Hepatocyte (in vitro differentiated cells): ENCODE measurements around the gene B3GNT3. TPM values are rescaled to one million over a fixed set of nuclear protein-coding genes. Genes with fewer than 3 reads are reported as not detected.

ENCODE experiments used
- DNase-seq: peaks from one replicate; pipeline ENCODE4 v3.0.0-alpha.2; 2016; ENCODE audit warnings: low spot score
- H2AFZ ChIP-seq: fragments of 200-600 bp; sonication (generic); 2 replicates; pipeline ENCODE4 v1.6.0; 2016; ENCODE audit warnings: antibody characterized with exemption, mild to moderate bottlenecking
- H3K27ac ChIP-seq: fragments of 200-600 bp; sonication (generic); 2 replicates; pipeline ENCODE4 v1.5.1; 2016; ENCODE audit warnings: mild to moderate bottlenecking
- H3K27me3 ChIP-seq: fragments of 200-600 bp; sonication (generic); 2 replicates; pipeline ENCODE4 v1.6.1; 2016
- H3K36me3 ChIP-seq: fragments of 200-600 bp; sonication (generic); replicated peaks from 2 replicates; pipeline ENCODE4 v1.5.1; 2016; ENCODE audit warnings: low read depth; ENCODE audit not compliant: insufficient read depth
- H3K4me1 ChIP-seq: fragments of 200-600 bp; sonication (generic); 2 replicates; pipeline ENCODE4 v1.5.1; 2016; ENCODE audit warnings: mild to moderate bottlenecking, moderate library complexity; ENCODE audit not compliant: insufficient read depth
- H3K4me2 ChIP-seq: fragments of 200-600 bp; sonication (generic); 2 replicates; pipeline ENCODE4 v1.6.0; 2016
- H3K4me3 ChIP-seq: fragments of 200-600 bp; sonication (generic); 2 replicates; pipeline ENCODE4 v1.5.1; 2016; ENCODE audit warnings: mild to moderate bottlenecking
- H3K79me2 ChIP-seq: fragments of 200-600 bp; sonication (generic); 2 replicates; pipeline ENCODE4 v1.6.0; 2017; ENCODE audit warnings: mild to moderate bottlenecking
- H3K9me2 ChIP-seq: fragments of 200-600 bp; sonication (generic); replicated peaks from 2 replicates; pipeline ENCODE4 v1.6.0; 2017; ENCODE audit warnings: mild to moderate bottlenecking; ENCODE audit not compliant: insufficient read depth
- H3K9me3 ChIP-seq: fragments of 200-600 bp; sonication (generic); 2 replicates; pipeline ENCODE4 v1.5.1; 2016; ENCODE audit warnings: low read depth, mild to moderate bottlenecking
- H4K20me1 ChIP-seq: fragments of 200-600 bp; sonication (generic); 2 replicates; pipeline ENCODE4 v1.6.0; 2016; ENCODE audit warnings: mild to moderate bottlenecking; ENCODE audit not compliant: insufficient read depth, poor library complexity, severe bottlenecking
- EZH2 ChIP-seq: fragments of 200-600 bp; sonication (generic); IDR thresholded peaks from 2 replicates; pipeline ENCODE4 v1.6.1; 2016; ENCODE audit warnings: antibody characterized with exemption, mild to moderate bottlenecking, borderline replicate concordance
- EZH2phosphoT487 ChIP-seq: fragments of 200-600 bp; sonication (generic); IDR thresholded peaks from one replicate; pipeline ENCODE4 v1.6.1; 2018; ENCODE audit warnings: antibody characterized with exemption, mild to moderate bottlenecking, low read depth, moderate library complexity; ENCODE audit not compliant: unreplicated experiment, severe bottlenecking
- WGBS: methylation state at CpG from one replicate; pipeline ENCODE4 v1.1.6; 2016; ENCODE audit warnings: low lambda C conversion rate; ENCODE audit errors: missing lambda C conversion rate; 5-methylcytosine and 5-hydroxymethylcytosine counted together
- polyA plus RNA-seq: library from polyadenylated mRNA; unstranded; fragments of >200 nt; fragmentation: Nextera tagmentation; extraction: Ambion mirVana; gene quantifications from 2 replicates; pipeline ENCODE4 v1.2.1, GENCODE V29; 2016
- total RNA-seq: library from RNA; depleted of rRNA; stranded (reverse); fragments of >200 nt; gene quantifications from 2 replicates; pipeline ENCODE4 v1.2.3, GENCODE V29; 2014
- TF ChIP-seq, protein P1 (sequence below): fragments of 200-600 bp; sonication (generic); IDR thresholded peaks from 2 replicates; pipeline ENCODE4 v1.5.1; 2016; ENCODE audit warnings: antibody characterized with exemption, mild to moderate bottlenecking; ENCODE audit not compliant: poor library complexity

The B3GNT3 gene
- total and polyA plus RNA-seq, 2 experiments from 2014 or later, result 14.6 to 19.1 TPM

- Histone ChIP-seq H3K9me2 (no peaks in the 10 kb centered on the region), H3K4me1 (no peaks in the 10 kb centered on the region), H3K4me2 (no peak overlapping the region), H3K9me3 (no peaks in the 10 kb centered on the region), H3K36me3 (no peaks in the 10 kb centered on the region), H3K4me3 (no peak overlapping the region), H3K27ac (no peak overlapping the region), H4K20me1 (no peaks in the 10 kb centered on the region), H2AFZ (no peak overlapping the region), H3K27me3 (no peaks in the 10 kb centered on the region), H3K79me2 (no peaks in the 10 kb centered on the region)
- 81% methylated on average over 5 of the region's 5 CpGs for WGBS
- TF ChIP-seq, protein P1, sequence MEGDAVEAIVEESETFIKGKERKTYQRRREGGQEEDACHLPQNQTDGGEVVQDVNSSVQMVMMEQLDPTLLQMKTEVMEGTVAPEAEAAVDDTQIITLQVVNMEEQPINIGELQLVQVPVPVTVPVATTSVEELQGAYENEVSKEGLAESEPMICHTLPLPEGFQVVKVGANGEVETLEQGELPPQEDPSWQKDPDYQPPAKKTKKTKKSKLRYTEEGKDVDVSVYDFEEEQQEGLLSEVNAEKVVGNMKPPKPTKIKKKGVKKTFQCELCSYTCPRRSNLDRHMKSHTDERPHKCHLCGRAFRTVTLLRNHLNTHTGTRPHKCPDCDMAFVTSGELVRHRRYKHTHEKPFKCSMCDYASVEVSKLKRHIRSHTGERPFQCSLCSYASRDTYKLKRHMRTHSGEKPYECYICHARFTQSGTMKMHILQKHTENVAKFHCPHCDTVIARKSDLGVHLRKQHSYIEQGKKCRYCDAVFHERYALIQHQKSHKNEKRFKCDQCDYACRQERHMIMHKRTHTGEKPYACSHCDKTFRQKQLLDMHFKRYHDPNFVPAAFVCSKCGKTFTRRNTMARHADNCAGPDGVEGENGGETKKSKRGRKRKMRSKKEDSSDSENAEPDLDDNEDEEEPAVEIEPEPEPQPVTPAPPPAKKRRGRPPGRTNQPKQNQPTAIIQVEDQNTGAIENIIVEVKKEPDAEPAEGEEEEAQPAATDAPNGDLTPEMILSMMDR, result no peak
- TF ChIP-seq EZH2 (no peak), EZH2phosphoT487 (no peak)
- DNase-seq, result no peak
Observed at GRCh38 chr19:17754634-17755442, 40.1 kb upstream of the B3GNT3 start.

DNA sequence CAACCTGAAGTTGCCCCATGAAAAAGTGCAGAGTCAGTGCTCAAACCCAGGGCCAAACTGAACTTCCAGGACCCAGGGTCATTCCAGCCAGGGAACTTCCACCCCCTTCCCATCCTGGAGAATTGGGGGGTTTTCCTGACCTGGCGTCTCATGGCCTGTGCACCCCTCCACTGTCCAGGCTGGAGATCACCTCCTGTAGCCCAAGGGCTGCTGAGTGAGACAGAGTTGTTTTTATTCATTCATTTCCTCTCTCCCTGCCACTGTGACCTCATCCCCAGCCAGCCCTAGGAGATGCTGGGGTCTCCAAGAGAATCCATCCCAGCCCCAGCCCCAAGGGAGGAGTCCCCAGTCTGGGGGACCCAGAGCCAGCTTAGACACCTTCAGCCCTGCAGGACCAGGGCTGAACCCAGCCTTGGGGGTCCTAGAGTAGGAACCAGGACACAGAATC is 39.5 kb upstream of the B3GNT3 start:
- WGBS, result 85% methylated on average over 1 of the region's 1 CpG
- no peak for DNase-seq
- H3K27ac ChIP-seq, result no peak overlapping the region
- H4K20me1 ChIP-seq, result no peaks in the 10 kb centered on the region
- H3K36me3 ChIP-seq, result no peaks in the 10 kb centered on the region
- no peak overlapping the region for H3K4me2 ChIP-seq
- no peak overlapping the region for H2AFZ ChIP-seq
- H3K27me3 ChIP-seq, result no peaks in the 10 kb centered on the region
- no peaks in the 10 kb centered on the region for H3K79me2 ChIP-seq
- H3K4me1 ChIP-seq, result no peaks in the 10 kb centered on the region
- H3K9me2 ChIP-seq, result no peaks in the 10 kb centered on the region
- TF ChIP-seq EZH2phosphoT487, result no peak
- no peak for TF ChIP-seq EZH2
- TF ChIP-seq, protein P1, result no peak
- no peak overlapping the region for H3K4me3 ChIP-seq
- no peaks in the 10 kb centered on the region for H3K9me3 ChIP-seq

DNA sequence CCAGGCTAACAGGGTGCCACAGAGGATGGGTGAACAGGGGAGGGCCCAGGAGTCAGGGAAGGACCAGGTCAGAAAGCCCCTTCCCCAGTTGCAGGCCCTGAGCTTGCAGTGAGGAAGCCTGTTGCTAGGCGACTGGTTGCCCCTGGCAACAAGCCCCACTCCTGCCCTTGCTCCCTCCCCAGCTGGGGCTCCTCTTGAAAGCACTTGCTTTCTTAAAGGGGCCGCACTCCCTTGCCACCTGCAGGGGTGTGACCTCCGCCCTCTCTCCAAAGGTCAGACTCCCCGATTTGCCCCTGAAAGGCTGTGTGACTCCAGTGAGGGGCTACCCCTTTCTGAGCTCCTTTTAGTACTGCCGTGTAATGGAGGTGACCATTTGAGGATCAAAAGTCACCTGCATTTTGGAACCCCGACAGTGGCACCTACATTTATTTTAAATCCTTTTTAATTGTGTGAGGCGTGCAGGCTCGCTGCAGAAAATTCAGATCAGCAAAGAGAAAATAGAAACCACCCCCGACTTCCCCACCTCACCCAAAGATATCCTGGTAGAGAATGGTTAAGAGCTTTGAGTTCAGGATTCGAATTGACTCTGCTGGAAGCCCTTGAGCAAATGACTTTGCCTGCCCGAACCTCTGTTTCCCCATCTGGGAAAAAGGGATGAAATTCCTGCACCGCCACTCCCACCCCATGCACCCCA is 38.8 kb upstream of the B3GNT3 start:
- 72% methylated on average over 12 of the region's 12 CpGs for WGBS
- Histone ChIP-seq H2AFZ (no peak overlapping the region), H3K27ac (no peak overlapping the region), H3K4me3 (no peak overlapping the region), H3K9me2 (no peaks in the 10 kb centered on the region), H3K4me1 (no peaks in the 10 kb centered on the region), H3K4me2 (no peak overlapping the region), H3K9me3 (no peaks in the 10 kb centered on the region), H3K27me3 (no peaks in the 10 kb centered on the region), H3K79me2 (no peaks in the 10 kb centered on the region), H3K36me3 (no peaks in the 10 kb centered on the region), H4K20me1 (no peaks in the 10 kb centered on the region)
- peak; percentile 49 for DNase-seq
- TF ChIP-seq EZH2phosphoT487 (no peak), EZH2 (no peak)
- TF ChIP-seq, protein P1, result no peak
